Stimulated activated CD8-positive, alpha-beta memory T cell treated with anti-CD3 and anti-CD28 coated beads, Interleukin-2, amount 100 ng/mL, for 48 hours (primary cell): ENCODE measurements around the gene CRYBB1.

Experiments
- DNase-seq, 2 donors: peaks; one replicate each; pipeline ENCODE4 v3.0.0-alpha.2; 2020; ENCODE audit warnings: low read depth in 2 of 2

Gene CRYBB1

DNA sequence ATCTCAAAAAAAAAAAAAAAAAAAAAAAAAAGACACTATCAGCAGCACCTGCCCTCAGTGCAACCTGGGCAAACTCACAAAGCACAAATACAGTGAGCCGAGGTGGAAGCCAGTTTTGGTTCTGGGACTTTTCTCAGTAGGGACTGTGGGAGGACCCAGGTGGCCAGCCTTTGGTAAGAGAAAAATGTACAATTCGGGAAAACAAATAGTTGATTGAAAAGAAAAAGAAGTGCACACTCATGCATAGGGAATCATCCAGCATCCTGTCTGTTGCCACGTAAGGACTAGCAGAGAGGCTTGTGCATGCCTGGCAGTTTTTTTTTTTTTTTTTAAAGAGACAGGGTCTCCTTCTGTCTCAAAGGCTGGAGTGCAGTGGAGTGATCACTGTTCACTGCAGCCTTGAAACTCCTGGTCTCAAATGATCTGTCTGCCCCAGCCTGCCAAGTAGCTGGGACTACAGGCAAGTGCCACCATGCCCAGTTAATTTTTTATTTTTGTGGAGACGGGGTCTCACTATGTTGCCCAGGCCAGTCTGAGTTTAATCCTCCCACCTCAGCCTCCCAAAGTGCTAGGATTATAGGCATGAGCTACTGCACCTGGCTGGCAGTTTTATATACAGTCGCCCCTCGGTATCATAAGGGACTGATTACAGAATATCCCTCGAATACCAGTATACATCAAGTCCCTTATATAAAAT, 64.6 kb downstream of the CRYBB1 start:
- no peak for DNase-seq

DNA sequence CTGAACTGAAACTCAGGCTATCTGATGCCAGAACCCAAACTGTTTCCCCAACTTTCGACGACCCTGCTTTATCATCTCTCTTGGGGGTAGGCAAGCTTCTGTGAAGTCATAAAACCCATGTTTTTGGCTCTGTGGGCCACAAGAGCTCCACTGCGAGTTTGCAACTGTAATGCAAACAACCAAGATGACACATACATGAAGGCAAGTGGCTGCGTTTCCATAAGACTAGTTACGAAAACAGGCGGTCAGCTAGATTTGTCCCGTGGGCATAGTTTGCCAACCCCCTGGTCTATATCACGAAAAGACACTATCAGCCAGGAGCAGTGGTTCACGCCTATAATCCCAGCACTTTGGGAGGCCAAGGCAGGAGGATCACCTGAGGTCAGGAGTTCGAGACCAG, 65.4 kb downstream of the CRYBB1 start:
- no peak for DNase-seq

DNA sequence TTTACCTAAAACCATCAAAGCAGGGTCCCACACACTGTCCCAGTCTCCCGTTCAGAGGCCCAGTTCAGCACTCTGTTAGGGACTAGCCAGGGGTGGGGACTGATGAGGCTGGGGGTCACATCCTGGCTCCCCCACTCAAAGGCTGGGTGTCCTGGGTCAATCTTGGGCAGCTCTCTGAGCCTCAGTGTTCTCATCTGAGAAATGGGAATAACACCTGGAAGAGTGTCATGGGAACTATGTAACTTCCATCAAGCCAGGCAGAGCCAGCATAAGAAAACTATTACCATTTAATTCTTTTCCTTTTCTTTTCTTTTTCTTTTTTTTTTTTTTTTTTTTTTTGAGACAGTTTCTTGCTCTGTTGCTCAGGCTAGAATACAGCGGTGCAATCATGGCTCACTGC, 66.3 kb downstream of the CRYBB1 start:
- DNase-seq = no peak

DNA sequence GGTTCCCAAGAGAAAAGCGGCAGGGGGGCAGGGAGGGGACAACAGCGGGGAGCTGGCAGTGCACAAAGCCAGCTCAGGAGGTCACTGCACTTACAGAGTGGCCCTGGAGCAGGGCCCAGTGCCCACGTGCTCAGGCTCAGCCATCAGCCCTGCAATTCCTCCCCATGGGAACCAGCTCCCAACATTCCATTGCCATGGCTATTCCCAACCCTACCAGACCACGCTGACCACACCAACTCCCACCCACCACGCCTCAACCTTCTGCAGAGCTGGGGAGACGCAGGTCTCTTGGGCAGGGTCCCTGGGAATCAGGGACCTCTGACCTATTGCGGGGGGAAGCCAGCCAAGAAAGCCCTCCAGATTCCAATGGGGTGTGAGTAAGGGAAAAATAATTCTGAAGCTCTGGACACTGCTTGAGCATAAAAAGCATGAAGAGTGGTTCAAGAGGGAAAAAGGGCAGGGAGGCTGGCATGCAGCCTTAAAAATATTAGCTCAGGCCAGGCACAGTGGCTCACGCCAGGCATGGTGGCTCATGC, 67.3 kb downstream of the CRYBB1 start:
- DNase-seq = no peak

DNA sequence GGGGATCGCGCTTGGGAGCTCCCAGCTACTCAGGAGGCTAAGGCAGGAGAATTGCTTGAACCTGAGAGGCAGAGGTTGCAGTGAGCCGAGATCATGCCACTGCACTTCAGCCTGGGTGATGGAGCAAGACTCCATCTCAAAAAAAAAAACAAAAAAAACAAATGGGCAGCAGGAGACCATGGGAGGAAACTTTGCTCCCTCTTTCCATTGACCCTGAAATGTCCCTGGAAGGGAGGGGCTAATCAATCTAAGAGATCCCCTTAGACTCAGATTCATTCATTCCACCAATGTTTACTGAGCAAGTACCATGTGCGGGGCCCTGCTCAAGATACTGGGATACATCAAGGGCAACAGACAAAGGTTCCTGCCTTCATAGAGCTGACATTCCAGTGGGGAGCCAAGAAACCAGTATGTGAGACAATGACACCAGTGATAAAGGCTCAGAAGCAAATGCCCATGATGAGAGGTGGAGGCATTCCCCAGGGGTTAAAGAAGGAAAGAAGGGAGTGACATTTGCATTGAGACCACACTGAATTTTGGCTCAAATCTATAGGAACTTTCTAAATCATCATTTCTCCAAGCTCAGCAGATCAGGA, 67.8 kb downstream of the CRYBB1 start:
- no peak for DNase-seq
